ENCODE results near the gene ZEB1.
"Not testable (repeated sequence)": the region's sequence is repeated elsewhere in the genome, so short reads cannot be mapped to it uniquely, and the experiment has no call there.

Gene ZEB1

DNA sequence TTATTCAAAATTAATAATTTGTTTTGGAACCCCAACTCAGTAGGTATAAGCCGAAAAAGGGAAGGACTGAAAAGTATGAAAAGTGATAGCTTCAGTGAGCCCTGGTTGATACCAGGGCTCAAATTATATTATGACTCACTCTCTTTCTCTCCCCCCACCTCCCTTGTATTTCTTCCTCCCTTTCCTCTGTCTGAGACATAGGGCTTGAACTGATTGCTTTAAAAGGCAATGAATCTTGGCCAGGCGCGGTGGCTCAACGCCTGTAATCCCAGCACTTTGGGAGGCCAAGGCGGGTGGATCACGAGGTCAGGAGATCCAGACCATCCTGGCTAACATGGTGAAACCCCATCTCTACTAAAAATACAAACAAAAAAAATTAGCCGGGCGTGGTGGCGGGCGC lies 108.3 kb downstream of the ZEB1 start:
- not testable (repeated sequence) for DNase-seq

- not testable (repeated sequence) for DNase-seq
These were observed 109.5 kb downstream of the ZEB1 start for GRCh38 chr10:31428499-31428898.

GRCh38 chr10:31431021-31431420 lies 112.0 kb downstream of the ZEB1 start:
- no peak for DNase-seq

DNA sequence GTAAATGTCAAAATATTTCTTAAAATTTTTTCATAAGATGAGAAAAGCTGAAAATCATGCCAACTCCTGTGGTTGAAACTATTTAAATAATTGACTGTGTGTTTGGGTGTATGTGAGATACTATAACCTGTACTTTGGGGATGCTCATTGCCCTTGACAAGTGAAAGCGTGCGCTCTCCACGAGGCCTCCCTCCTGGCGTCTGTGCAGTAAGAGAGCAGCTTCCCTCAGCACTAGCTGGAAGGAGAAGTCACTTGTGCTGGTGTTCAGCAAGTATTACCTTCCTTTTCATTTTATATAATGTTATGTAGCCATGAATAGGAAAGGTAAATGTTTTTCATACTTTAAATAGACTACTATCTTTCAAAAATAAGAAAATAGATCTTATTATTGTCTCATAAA lies 118.9 kb downstream of the ZEB1 start:
- DNase-seq, result no peak

DNA sequence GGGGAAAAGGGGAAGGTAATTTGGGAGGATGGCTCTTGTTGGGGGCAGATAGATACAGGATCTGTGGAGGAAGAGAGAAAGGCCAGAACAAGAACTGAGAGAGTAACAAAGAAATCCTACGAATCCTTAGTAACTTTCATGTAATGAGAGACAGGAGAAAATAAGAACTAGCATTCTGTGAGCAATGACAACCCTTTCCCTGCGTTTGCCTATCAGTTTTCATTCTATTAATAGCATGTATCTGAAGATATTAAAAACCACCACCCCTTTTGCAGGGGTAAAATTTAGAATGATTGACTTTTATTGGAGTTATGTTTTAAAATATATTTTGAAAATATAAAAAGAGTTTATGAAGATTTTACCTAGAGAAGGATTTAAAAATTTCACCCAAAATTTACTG lies 132.8 kb downstream of the ZEB1 start:
- no peak for DNase-seq

GRCh38 chr10:31456468-31456867 lies 137.5 kb downstream of the ZEB1 start:
- no peak for DNase-seq

GRCh38 chr10:31457858-31458257 lies 138.8 kb downstream of the ZEB1 start:
- no peak for DNase-seq

GRCh38 chr10:31458974-31459373 lies 140.0 kb downstream of the ZEB1 start:
- DNase-seq, result no peak

DNA sequence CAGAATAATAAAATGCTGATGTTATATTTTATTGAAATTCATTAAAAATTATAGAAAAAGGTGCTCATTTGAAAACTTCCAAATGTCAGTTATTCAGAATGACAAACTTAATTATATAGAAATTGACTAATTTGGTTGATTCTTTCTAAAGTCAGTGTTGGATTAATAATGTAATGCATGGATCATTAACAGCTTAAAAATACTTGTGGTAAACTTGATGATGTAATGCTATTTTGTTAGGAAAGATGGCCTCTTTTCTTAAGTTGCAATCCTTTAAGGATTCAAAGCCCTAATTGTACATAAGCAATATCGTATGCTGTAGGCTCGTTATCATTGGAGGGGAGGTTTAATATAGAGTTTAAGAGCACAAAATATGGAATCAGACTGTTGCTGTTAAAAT lies 141.2 kb downstream of the ZEB1 start:
- no peak for DNase-seq

DNA sequence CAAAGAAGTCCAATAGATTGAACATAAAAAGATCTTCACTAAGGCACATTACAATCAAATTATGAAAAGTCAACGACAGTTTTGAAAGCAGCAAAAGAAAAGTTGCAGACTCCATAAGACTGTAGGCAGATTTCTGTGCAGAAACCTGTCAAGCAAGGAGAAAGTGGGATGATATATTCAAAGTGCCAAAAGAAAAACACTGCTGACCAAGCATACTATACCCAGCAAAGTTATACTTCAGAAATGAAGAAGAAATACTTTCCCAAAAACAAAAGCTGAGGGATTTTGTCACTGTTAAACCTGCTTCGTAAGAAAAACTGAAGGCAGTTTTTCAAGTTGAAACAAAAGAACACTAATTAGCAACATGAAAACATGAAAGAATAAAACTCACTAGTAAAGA lies 145.5 kb downstream of the ZEB1 start:
- DNase-seq, result no peak

GRCh38 chr10:31466313-31466712 lies 147.3 kb downstream of the ZEB1 start:
- DNase-seq, result no peak

- peak; percentile 14 for DNase-seq
These were observed 148.9 kb downstream of the ZEB1 start for GRCh38 chr10:31467791-31468535.

DNA sequence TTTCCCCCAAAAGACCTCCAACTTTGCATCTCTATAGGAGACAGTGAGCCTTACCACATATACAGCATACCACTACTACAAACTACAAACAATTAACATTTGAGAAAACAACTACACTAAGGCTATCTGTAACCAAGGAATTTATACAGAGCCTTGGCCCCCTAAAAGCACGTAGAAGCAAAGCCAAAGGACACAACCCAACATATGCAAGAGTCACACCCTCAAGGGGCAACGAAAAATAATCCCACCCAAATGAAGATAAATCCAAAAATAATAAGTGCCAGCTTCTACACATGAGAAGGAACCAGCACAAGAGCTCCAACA lies 149.5 kb downstream of the ZEB1 start:
- no peak for DNase-seq

DNA sequence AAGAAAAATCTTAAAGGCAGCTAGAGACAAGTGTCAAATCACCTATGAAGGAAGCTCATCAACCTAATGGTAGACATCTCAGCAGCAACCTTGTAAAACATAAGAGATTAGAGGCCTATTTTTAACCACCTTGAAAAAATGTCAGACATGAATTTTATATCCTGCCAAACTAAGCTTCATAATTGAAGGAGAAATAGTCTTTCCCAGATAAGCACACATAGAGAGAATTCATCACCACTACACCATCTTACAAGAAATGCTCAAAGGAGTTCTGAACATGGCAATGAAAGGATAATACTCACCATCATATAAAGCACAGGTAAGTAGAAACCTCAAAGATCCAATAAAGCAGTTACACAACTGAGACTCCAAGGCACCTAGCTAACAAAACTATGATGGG lies 156.5 kb downstream of the ZEB1 start:
- DNase-seq, result no peak

DNA sequence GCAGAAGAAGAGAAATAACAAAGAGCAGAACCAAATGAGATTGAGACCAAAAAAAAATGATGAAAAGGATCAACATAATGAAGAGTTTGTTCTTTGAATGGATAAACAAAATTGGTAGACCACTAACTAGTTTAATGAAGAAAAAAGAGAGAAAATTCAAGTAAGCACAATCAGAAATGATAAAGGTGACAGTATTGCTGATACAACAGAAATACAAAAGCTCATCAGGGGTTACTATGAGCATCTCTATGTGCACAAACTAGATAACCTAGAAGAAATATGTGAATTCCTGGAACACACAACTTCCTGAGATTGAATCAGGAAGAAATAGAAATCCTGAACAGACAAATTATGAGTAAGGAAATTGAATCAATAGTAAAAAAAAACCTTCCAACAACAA lies 157.1 kb downstream of the ZEB1 start:
- DNase-seq, result no peak

GRCh38 chr10:31477584-31477983 lies 158.6 kb downstream of the ZEB1 start:
- DNase-seq, result no peak

- DNase-seq, result no peak
These were observed 160.7 kb downstream of the ZEB1 start for GRCh38 chr10:31479752-31480151.

GRCh38 chr10:31483546-31483945 lies 164.5 kb downstream of the ZEB1 start:
- no peak for DNase-seq

DNA sequence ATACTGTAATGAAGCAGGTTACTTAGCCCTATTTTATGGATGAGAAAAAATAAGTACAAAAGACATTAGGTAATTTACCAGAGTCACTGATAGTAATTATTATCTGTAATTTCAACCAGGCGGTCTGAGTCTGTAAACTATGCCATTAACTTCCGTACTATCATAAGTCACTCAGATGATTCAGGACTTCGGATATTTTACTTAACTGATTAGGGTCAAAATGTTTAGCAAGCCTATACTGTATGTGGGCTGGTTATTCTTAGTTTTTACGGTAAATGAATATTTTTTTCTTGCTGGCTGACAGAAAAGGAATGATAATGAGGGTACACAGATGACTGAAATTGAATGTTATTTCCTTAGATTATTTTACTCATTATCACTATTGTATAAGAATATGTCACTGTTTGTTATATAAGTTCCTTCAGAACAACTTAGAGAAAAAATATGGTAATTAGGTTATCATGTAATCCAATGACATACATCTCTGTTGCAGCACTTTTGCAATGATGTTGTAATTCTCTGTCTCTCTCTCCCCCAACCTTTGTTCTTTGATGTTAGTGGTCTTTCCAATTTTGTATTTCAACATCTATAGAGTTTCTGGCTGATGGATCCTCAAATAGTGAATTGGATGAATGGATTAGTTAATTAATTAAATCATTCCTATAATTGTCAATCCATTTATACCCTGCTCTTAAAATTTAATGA lies 165.6 kb downstream of the ZEB1 start:
- DNase-seq, result no peak

DNA sequence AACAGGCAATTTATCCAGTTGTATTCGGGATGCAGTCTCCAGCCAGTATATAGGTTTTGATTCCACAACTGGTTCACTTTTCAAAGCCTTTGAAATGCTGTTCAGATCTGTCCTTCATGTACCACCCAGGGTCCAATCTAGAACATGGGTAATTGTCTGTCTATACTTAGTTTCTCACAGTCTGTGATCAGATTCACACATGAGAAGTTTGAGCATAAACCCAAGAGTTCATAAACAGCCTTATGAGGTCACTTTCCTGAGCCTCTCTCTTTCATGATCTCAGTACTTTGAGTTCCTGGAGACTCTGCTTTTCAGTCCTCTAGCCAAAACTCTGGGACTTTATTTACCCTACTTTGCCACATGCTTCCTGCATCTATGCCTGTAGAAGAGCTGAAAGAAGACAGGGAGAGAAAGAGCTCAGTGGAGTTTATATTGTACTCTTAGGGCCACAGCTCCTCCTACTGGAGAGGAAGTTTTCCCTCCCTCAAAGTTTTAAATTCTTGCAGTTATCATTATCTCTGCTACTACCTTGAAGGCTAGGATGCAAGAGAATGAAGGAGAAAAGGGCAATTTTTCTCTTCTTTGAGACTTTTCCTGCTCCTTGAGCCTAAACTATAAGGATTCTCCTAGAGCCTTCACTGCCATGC lies 172.0 kb downstream of the ZEB1 start:
- DNase-seq, result no peak

- DNase-seq, result no peak
These were observed 188.4 kb downstream of the ZEB1 start for GRCh38 chr10:31507427-31507826.

- no peak for DNase-seq
These were observed 189.2 kb downstream of the ZEB1 start for GRCh38 chr10:31508234-31508633.

DNA sequence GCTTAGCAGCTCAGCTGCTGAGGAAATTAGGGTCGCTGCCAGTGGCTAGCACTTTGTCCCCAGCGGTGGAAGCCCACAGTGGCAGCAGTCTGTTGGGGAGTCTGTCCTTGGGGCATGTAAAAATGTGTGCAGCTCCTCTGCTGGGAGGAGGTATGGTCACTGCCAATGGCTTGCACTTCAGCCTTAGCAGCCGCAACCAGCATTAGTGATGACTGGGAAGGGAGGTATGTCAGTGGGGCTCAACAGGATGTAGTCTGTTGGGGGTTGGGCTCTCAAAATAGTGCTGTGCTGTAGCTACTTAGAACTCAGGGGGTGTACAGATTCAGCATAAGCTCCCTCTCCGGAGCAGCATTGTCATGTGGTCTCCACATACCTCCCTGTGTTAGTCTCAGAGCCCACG lies 189.9 kb downstream of the ZEB1 start:
- no peak for DNase-seq

- no peak for DNase-seq
These were observed 191.0 kb downstream of the ZEB1 start for GRCh38 chr10:31509989-31510388.
